ENCODE results near the gene RETREG1.
A peak's percentile ranks its signal among the peaks of the same experiment; 100 is the strongest.
"Not testable (repeated sequence)": the region's sequence is repeated elsewhere in the genome, so short reads cannot be mapped to it uniquely, and the experiment has no call there.

The RETREG1 gene

GRCh38 chr5:16550316-16550952 lies 66.4 kb downstream of the RETREG1 start:
- DNase-seq, result peak; percentile 26

GRCh38 chr5:16549491-16550206 lies 67.1 kb downstream of the RETREG1 start:
- no peak for DNase-seq

GRCh38 chr5:16548812-16549211 lies 68.0 kb downstream of the RETREG1 start:
- DNase-seq, result no peak

DNA sequence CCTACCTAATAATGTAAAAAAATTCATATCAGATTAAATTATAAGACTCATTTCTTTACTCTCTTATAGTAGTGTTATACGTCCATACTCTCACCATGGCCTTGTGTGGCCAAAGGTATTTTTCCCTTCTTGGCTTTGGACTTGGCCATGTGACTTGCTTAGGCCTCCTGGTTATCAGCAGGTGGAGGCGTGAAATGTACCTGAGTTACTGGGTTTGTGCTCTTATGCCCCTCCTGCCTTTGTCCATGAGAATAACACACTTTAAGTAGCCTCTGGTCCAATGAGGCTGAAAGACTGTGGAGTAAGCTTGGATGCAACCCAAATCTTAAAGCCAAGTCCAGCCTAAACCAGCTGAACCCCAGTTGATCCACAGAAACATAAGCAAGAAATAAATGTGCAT lies 68.7 kb downstream of the RETREG1 start:
- no peak for DNase-seq

DNA sequence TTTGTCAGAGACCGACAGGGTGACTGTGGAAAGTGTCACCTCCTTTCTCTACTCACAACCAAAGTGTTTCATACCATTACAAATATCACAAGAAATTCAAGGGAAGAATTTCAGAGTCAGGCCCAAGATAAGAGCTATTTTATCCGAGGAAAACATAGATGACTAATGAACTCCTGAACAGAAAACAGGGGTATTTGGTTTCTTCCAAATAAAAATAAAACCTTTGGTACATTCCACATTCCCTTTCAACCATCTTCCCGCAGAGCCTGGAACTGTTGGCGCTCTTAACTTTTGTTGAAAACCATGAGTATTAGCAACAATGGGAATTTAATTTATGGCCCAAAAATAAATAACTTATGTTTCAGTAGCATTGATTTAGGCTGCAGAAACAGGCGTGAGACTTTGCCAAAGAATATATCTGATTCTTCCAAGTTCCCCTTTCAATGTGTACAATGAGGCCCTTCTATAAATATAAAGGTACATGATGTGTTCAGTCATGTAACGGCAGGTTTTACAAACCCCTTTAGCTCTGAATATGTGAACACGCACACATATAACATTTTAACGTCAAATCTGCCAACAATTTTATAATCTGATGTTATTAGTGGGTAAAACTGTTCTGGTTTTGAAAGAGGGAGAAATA lies 69.5 kb downstream of the RETREG1 start:
- no peak for DNase-seq

DNA sequence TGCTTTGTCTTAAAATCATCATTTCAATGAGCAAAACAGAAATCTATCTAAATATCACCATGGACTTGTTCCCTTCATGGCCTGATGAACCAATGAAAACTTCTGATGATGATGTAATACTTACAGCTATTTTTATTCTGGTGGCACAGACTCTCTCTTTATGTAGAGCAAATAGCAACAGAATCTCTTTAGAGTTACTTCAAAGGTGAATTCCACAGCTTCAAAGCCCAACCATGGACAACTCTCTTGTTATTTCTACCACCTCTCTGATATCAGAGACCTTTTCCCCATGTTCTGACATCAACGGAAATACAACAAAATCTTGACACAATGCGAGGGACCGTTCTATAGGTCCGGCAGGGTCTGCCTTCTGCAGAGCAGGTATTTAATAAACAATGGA lies 70.1 kb downstream of the RETREG1 start:
- DNase-seq, result no peak

DNA sequence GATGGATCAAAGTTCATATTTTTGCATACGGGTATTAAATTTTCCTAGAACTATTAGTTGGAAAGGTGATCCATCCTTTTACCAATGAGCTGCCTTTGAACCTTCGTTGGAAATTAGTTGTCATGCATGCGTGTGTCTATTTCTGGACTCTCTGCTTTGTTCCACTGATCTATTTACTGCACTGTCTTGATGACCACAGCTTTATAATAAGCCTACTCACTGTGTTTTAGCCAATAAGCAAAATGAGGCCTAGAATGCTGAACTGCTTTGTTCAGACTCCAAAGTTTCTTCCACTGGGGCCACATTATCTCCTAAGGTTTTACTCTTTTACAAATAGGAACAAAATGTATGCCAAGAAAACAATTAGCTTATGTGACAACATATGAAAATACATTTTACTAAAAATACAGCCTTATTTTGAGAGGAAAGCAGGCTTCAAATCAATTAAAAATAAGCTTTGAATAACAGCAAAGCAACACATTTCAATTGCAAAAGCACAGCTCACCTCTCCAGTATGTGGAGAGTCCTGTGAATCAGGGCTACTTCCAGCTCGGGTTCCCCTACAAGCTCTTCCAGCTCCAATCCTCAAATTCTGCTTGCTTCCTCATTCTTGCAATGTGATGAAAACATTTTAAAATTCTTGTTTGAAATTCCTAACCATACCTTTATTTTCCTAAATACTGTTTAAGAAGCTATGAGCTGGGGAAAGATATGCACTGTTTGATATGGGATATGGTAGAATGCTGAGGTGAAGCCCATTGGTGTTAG lies 72.0 kb downstream of the RETREG1 start:
- DNase-seq, result no peak

DNA sequence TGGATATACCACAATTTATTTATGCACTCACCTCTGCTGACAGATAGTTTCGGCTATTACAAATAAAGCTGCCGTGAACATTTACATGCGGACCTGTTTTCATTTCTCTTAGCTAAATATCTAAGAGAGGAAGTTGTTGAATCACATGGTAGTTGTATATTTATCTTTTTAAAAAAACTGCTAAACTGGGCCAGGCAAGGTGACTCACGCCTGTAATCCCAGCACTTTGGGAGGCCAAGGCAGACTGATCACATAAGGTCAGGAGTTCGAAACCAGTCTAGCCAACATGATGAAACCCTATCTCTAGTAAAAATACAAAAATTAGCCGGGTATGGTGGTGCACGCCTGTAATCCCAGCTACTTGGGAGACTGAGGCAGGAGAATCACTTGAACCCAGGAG lies 73.6 kb downstream of the RETREG1 start:
- DNase-seq, result not testable (repeated sequence)

DNA sequence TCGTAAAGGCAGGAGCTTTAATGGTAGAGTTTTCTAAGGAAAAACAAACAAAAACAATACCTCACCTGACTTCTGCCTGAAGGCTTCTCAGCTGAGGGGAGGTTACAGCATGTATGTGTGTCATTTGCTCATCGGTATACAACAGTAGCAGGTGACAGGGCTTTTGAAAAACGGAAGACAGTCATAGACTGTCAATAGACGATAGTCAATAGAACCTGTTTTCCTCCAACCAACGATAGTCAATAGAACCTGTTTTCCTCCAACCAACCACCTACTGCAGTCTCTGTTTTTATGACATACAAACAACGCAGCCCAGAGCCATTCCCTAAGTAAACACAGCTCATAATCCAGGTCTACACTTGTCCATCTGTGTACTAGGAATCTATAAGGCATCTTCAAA lies 74.6 kb downstream of the RETREG1 start:
- DNase-seq, result no peak

- DNase-seq, result not testable (repeated sequence)
Measured at GRCh38 chr5:16541592-16541991, 75.2 kb downstream of the RETREG1 start.

DNA sequence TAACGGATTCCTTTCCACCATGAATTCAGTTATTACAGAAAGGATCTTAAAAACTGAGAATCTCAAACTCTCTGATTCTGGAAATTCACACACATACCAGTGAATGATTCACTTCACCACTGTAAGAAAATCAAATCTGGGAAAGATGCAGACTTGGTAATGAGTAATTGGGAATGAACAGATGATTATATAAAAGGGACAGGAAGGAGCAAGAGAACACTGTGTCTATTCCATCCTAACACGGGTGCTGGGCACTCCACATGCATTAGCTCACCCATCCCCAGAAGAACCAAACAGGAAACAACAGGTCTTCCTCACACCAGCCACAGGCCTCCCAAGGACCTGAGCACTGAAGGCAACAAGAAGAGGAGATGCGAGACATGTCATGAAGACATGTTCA lies 76.4 kb downstream of the RETREG1 start:
- no peak for DNase-seq

DNA sequence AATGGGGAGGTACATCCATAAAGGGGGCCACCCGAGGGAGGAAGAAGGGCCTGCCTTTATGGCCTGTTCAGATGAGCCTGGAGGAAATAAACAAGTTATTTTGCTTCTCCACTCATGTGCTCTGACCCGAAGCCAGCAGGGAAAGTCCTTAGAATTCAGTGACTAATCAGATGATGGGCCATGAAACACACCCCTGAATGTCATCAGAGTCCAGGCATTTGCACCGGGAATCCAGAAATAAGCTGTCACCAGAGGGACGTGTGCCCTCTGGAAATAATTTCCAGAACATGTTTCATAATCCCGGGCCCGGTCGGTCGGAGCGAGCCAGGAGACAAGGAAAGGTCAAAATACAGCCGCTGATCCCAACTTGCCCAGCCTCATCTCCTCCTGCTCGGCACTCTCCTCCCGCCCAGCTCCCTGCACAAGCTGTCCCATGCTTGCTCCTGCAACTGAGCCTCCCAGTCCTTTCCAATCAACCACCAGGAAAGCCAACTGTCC lies 77.6 kb downstream of the RETREG1 start:
- no peak for DNase-seq

GRCh38 chr5:16538006-16538405 lies 78.8 kb downstream of the RETREG1 start:
- peak; percentile 52 for DNase-seq

- no peak for DNase-seq
Measured at GRCh38 chr5:16536818-16537217, 80.0 kb downstream of the RETREG1 start.

DNA sequence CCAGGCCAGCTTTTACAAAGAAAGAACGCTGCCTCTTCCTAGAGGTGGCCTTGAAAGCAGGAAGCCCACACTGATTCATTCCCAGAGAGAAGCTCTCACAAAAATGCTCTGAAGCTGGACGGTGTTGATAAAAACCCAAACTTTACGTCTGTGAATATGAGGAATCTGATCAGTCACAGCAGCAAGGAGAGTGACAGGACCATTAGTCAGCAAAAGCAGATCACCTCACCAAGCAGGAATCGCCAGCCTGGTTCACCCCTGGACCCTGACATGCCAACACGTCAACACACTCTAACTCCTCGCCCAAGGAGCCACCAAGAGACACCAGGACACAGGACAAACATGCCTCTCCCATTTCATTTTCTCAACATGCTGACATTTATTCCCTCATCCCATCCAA lies 80.6 kb downstream of the RETREG1 start:
- no peak for DNase-seq

- no peak for DNase-seq
Measured at GRCh38 chr5:16534280-16534679, 82.5 kb downstream of the RETREG1 start.

- no peak for DNase-seq
Measured at GRCh38 chr5:16531063-16531648, 85.6 kb downstream of the RETREG1 start.

- DNase-seq, result no peak
Measured at GRCh38 chr5:16529306-16529705, 87.5 kb downstream of the RETREG1 start.

- DNase-seq, result no peak
Measured at GRCh38 chr5:16528382-16529110, 88.3 kb downstream of the RETREG1 start.

GRCh38 chr5:16525651-16526050 lies 91.1 kb downstream of the RETREG1 start:
- no peak for DNase-seq

GRCh38 chr5:16524286-16524685 lies 92.5 kb downstream of the RETREG1 start:
- no peak for DNase-seq
